HG02938 (cell line): ENCODE measurements around the gene CDR2.

Experiments
- ATAC-seq: cut with Tn5 transposase; IDR thresholded peaks from one replicate; pipeline ENCODE4 v1.9.1; 2021; ENCODE audit warnings: mild to moderate bottlenecking, moderate library complexity; ENCODE audit not compliant: unreplicated experiment

CDR2 gene

DNA sequence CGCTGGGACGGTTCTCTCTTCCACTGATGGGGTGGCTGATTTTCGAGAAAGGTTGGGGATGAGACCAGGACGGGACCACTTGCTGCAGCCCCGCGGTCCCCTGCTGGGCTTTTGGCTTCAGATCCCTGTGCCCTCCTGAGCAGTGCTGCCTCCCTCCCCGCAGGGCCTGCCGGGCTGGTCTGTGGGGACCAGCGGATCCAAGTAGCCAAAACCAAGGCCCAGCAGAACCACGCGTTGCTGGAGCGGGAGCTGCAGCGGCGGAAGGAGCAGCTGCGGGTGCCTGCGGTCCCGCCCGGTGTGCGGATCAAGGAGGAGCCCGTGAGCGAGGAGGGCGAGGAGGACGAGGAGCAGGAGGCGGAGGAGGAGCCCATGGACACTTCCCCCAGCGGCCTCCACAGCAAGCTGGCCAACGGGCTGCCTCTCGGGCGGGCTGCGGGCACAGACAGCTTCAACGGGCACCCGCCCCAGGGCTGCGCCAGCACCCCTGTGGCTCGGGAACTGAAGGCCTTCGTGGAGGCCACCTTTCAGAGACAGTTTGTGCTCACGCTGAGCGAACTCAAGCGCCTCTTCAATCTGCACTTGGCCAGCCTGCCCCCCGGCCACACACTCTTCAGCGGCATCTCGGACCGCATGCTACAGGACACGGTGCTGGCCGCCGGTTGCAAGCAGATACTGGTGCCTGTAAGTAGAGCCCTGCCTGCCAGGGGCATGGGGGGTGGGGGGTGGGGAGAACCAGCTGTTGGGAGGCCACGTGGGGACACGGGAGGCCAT lies 48.6 kb downstream of the CDR2 start:
- no peak for ATAC-seq

DNA sequence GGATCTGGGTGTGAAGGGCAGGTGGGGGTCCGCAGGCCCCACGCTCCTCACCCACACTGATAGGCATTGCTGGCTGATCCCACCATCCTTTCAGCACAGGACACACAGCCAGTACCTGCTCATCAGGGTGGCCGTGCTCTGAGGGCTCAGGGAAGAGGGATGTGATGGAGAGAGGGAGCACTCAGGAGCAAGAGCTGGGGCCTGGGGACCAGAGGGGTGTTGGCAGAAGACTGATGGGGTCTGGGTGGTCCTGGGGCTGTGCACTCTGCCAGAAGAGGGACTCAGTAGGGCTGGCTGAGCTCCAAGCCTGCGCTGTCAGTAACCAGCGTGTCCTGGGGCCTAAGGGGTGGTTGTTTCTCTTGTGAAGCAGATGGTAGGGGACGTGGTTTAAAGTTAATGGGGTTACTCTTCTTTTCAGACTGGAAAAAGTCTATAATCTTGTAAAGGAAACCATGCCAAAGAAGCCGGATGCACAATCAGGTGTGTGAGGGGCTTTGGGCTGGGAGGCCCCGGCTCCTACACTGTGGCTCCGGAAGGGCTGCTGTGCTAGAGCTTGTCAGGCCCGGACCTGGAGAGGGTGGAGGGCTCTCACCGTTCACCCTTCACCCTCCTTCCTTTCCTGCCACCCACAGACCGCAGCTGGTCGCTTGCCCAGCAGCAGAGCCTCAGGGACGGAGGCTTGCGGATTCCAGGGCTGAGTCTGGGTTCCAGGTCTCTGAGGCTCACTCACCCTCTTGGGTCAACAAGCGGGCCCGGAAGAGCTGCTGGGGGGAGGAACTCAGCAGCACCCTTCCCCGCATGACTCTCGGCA lies 49.4 kb downstream of the CDR2 start:
- no peak for ATAC-seq

DNA sequence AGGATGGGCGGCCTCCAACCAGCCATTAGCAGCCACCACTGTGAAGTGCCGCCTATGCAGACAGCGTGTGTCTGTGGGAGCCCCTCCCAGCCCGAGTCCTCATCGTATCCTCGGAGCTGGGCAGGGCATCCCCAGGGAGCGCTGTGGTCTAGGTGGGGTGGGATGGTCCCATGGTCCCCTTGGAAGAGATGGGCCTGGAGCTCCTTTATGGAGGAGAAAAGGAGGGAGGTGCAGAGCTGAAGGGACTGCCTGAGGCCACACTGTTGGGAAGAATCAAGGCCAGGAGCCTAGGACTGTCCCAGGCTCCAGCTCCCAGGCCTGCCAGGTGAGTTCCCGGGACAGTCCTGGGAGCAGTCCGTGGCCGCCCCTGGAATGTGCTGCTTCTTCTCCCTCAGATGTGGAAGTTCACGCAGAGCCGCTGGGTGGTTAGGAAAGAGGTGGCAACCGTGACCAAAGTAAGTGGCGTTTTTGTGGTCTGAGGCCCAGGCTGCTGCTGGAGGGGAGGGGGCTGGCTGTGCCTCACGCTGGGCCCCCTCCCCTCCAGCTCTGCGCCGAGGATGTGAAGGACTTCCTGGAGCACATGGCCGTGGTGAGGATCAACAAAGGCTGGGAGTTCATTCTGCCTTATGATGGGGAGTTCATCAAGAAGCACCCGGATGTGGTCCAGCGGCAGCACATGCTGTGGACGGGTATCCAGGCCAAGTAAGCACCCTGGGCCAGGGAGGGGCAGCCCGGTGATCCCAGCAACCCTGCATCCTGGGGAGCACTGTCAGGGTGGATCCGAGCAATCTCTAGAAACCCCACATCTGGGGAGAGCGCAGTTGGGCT lies 50.2 kb downstream of the CDR2 start:
- ATAC-seq: no peak

DNA sequence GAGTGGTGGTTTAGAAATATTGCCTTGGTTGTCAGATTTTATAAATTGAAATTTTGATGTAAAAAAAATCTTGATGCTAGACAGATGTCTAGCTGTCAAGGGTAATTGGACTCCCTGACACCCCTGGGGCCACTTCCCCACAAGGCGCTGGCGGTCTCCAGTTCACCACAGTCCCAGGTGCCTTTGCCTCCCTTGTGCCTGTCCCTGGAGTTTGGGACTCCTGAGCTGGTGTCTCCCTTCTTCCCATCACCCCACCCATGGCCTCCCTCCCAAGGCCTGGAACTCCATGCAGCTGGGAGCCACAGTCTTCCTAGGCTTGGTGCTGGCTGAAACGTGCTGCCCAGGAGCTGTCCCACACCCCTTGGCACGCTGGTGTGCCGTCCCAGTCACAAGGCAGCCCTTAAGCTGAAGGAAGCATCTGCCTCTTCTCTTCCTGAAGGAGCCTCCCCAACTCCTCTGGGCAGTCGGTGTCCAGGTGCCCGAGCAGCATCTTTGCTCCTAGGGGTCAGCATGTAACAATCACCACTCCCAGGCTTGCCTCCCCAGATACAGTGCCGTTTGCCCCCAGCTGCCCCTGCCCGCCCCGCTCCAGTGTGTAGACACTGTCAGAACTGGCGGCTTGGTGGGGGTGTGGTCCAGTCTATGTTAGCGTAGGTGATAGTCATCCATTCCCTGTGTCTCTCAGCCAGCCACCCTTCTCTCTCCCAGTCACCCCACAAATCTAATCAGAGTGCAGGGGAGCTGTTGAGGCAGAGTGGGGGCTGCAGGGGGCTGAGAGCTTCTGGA lies 51.1 kb downstream of the CDR2 start:
- no peak for ATAC-seq

DNA sequence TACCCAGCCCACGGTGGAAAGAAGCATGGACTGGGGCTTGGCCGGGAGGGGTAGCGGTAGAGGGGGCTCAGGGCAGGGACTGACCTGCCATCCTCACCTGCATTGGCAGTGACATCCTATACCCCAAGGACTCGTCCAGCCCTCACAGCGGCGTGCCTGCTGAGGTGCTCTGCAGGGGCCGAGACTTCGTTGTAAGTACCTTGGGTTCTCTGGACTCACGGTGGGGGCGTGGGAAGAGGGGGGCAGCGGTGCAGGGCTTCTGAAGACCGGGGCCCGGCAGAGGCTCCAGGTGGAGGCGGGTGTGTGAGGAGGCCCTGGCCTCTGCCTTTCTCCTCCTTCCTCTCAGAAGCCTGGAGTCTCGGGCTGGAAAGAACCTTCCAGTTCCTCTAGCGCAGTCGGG lies 51.7 kb downstream of the CDR2 start:
- no peak for ATAC-seq

DNA sequence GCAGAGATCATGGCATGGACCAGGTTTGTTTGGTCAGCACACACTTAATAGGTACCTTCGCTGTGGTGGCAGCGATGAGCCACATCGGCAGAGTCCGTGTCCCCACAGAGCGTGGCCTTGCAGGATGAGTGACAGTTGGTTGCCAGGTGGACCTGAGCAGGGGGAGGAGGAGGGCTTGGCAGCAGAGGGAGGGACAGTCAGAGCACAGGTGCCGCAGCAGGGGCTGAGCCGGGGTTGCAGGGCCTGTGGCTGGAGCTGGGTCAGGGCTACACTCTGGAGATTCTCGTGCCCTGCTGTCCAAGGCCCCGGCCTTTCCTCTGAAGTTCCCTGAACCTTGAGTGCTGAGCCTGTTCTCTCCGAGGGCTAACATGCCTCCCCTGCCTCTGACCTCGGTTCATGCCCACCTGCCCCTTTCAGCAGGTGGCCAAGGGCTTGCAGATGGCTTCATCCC lies 52.4 kb downstream of the CDR2 start:
- ATAC-seq: no peak

DNA sequence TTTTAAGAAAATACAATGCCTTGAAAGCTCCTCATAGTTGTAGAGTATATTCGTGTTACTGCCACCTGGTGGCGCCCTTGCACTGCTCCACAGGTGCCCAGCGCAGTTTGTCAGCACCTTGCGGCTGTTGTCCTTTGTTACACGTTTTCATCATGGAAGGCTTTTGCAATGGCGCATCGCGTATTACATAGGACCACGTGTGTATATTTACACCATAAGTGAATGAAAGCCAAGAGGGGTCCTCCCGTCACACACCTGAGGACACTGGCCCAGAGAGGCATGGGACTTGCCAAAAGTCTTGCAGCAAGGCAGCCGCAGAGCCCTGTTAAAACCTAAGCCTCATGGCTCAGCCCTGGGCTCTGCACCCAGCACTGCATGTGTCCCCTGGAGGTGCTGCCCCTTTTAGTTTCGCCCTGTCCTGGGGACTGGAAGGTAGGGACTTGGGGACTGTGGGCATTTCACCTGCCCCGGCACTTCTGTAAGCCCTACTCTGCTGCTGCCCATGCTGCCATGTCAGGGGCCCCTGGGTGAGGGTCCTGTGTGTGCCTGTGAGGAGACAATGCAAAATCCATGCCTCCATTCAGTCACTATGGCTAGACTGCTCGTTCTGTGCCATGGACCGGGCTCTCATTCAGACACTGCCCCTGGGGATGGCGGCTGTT lies 52.9 kb downstream of the CDR2 start:
- no peak for ATAC-seq

DNA sequence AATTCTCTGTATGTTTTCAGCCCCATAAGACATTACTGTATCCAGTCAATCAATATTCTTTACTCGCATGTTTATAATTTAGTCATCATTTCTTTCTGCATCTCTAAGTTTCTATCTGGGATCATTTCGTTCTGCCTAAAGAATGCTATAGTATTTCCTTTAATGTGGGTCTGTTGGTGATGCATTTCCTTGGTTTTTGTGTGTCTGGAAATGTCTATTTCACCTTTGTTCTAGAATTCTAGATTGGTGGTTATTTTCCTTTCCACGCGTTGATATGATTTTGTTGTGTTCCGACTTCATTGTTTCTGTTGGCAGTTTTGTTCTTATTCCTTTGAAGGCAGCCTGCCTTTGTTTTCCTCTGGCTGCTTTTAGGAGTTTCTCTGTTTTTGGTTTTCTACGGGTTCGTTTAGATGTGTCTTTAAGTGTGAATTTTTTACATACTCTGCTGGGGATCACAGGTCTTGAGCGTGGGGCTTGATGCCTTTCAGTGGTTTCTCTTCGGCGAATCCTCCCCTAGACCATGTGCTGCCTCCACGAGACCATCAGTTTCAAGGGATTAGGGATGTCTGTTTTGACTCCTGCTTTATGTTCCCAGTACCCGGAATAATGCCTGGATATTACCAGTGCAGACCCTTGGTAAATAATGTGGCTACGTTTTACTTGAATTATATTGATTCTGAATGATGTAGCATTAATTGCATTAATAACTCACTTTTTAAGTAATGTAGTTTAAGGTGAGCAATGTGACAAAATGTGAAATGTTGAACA lies 53.7 kb downstream of the CDR2 start:
- no peak for ATAC-seq

DNA sequence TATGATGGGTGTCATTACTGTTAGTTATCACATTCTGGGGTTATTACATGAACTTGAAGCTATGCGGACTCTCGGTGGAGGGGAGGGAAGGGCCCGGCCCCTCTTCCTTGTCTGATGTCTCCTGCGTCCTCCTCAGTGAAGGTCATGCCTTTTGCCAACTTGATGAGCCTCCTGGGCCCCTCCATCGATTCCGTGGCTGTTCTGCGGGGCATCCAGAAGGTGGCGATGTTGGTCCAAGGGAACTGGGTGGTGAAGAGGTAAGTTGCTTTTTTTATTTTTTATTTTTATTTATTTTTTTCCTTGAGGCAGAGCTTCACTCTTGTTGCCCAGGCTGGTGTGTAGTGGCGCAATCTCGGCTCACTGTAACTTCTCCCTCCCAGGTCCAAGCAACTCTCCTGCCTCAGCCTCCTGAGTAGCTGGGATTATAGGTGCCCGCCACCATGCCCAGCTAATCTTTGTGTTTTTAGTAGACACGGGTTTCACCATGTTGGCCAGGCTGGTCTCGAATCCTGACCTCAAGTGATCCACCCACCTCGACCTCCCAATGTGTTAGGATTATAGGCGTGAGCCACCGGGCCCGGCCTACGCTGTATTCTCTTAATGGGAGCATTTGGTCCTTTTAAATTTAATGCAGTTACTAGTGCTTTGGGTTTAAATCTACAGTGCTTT lies 55.6 kb downstream of the CDR2 start:
- ATAC-seq: no peak

DNA sequence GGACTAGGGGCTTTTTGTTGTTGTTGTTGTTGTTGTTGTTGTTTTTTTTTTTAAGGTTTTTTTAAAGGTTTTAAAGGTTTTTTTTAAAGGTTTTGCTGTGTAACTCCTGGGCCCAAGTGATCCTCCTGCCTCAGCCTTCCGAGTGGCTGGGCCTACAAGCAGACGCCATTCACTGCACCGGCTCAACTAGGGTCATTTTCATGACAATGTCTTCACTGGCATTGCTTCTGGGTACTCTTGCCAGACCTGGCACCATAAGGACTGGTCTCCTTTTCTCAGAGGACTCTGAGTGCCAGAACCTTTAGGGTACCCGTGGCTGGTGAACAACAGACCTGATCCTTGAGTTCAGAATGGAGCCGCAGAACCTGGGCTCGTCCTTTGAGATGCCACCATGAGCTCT lies 56.8 kb downstream of the CDR2 start:
- no peak for ATAC-seq

DNA sequence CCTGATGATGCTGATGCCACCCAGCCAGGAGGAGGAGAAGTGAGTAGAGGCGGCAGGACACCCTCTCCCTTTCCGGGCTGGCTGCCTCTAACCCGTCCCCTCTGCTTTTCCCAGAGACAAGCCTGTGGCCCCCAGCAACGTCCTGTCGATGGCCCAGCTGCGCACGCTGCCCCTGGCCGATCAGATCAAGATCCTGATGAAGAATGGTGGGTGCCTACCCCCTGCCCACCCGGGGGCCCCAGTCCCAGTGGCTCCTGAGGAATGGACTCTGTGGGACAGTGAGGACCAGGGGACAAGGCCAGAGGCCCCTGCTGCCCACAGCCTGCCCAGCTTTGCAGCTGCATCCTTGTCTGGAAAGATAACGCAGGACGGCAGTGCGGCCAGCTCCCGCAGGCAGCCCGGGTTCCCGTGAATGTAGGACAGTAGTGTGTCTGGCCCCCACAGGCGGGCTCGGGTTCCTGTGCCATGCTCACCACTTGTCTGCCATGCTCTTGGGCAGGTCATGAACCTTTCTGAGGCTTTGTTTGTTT lies 57.4 kb downstream of the CDR2 start:
- no peak for ATAC-seq

DNA sequence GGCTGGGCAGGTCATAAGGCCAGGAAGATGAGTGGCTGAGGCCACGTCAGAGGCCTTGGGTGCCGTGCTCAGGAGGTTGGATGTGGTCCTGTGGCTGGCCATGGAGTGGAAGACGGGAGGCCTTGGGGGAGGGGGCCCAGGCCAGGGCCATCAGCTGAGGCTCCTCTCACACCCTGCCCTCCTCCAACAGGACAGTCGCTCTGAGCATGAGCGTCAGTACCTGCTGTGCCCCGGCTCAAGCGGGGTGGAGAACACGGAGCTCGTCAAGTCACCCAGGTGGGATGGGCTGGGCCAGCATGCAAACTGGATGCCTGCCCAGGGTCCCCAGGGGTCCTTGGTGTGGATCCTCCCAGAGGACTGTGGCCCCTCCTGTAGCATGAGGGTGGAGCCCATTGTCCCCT lies 58.0 kb downstream of the CDR2 start:
- no peak for ATAC-seq

DNA sequence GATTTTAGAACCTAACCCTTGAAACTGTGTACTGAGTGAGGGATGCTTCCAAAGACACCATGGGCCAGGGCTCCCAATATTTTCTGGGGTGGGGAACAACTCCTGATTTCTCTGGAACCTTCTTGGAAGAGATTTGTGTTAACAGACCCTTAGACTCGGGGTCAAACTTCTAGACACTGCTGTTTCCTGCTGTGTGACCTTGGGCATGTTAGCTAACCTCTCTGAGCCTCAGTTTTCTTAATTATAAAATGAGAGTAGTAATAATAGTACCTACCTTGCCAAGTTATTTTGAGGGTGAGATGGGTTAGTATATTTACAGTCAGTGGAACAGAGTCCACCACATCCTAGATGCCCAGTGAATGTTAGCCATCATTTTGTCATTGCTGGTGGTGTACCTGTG lies 58.4 kb downstream of the CDR2 start:
- ATAC-seq: no peak

DNA sequence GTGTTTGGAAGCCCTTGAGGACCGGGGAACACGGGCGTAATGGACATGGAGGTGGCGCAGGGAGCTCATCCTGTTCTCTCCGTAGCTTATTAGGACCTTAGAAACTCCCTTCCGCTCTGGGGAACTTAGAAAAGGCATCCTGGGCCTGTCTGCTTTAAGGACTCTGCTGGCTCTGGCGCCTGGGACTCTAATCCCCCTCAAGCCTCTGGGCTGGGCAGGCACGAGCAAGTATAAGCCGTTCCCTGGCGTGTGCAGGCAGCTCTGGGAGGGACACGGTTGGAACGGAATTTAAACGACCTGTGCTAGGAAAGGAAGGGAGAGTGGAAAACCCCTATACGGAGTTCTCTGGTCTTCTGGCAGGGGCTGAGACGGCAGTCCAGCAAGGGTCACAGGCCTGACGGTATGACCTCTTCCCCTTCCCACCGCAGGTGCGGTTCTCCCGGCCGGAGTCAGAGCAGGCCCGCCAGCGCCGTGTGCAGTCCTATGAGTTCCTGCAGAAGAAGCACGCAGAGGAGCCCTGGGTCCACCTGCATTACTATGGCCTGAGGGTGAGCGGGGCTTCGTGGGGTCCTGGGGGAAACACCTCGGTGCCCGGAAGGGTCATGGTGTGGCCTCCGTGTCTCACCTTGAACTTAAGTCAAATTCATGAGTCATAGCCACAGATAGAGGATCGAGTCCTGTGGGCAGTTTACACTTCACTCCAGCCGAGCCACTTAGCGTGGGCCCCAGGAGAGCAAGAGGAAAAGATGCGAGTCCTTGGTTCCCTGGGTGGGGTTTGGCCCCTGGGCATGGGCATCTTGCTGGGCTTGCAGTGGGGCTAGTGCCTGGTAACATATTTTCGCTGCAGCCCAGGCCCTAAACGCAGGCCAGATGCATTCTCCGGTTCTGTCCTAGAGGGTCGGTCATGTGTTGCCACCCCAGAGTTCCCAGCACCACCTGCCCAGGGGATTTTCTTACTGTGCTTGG lies 59.5 kb downstream of the CDR2 start:
- ATAC-seq: no peak

DNA sequence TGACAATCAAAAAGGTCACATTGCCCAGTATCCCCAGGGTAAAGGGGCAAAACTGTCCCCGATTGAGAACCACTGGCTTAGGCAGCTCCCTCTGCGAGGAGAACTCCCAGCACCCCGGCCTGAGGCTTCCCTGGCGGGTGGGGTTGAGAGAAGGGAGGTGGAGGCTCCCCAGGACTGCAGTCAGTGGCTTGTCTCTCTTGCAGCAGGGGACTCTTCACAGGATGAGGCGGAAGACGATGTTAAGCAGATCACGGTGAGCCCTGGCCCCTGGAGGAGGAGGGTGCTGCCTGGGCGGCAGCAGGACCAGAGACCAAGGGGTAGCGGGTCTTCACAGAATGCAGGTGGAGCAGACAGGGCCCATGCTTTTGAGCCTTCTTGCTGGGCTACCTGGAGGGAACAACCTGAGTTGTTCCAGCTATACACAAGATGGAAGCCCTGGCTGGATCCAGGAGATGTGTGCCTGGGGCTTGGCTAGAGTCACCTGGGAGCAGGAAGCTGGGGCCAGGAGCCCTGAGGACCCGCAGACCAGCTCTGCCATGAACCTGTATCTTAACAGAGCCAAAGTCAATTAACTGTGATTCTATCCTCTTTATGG lies 60.4 kb downstream of the CDR2 start:
- ATAC-seq: no peak

DNA sequence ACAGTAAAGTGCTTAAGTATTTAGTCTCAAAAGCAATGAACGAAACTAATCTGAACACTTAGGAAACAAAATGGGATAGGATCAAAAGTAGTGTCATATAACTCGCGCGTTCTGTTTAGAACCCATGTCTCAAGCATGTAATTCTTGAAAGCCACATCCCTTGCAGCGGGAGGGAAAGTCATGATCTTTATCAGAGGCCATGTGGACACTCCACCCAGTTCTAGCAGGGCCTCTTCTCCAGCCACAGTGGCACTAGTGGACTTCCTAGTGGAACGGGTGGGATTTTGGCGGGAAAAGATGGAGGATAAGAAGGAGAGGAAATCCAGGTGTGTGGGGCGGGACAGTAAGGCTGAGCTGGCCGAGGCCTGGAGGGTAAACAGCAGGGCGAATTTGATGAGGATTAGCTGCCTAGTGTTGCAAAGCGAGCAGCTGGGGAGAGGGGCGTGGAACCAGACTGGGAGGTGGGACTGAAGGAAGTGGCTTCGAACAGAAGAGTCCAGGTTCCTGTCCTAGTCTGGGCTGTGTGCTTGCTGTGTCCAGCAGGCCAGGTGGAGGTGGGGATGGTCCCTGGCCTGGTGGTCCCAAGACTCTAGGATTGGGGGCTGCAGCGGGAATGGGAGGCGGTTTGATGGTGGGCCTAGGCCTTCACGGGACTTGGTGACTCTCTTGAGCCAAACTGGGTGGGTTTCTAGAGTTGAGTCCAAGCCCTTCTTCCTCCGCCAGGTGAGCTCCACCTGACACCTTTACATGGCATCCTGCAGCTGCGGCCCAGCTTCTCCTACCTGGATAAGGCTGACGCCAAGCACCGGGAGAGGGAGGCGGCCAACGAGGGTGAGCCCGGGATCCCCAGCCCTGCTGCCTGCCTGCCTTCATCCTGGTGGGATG lies 61.3 kb downstream of the CDR2 start:
- no peak for ATAC-seq
